ENCODE data around the gene GRK6.

GRK6 gene

GRCh38 chr5:177402271-177403043 lies 24.0 kb upstream of the GRK6 start:
- H3K9ac ChIP-seq (ENCODE audit: low read depth, low read length): no peak overlapping the region
- peaks cover 69% of the 10 kb centered on the region for H3K27me3 ChIP-seq (ENCODE audit: control insufficient read depth, insufficient read depth, low read length)
- H3K4me3 ChIP-seq (ENCODE audit: low read length): no peak overlapping the region
- no peaks in the 10 kb centered on the region for H3K9me3 ChIP-seq (replicated peaks; ENCODE audit: low read length)
- H3K4me2 ChIP-seq (ENCODE audit: low read length): peak overlapping the region; percentile 97
- no peaks in the 10 kb centered on the region for H3K36me3 ChIP-seq (ENCODE audit: insufficient read depth, low read length)
- peaks cover 38% of the 10 kb centered on the region for H3K4me1 ChIP-seq (ENCODE audit: control insufficient read depth, insufficient read depth, low read length)

DNA sequence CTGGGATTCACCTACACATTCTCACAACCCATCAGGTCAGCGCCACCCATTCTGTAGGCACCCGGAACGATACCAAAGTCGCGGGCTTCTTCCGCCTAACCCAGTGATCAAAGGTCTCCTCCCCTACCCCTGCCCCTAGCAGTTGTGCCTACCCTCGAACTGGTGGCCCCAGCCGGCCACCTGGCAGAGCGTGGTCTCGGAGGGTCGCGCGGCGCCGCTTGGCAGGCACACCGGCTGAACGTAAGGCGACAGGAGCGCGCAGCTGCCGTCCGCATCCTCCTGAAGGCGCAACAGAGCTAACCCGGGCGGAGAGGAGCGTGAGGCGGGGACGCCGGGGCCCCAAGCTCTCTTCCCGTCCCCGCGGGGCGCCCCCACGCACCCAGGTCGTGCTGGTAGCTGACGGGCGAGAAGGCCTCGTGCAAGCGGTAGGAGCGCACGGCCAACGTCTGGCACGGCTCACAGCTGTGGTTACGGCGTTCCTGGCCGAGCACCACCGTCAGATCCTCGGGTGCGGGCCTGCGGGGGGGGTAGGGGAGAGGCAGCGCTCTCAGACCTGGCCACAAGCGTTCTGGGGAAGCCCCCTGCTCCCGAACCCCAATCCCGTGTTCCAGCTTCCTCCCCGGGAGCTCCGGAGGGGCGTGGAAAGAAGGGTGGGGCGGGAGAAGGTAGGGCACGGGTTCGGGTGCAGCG lies 23.2 kb upstream of the GRK6 start:
- peak overlapping the region; percentile 63 for H3K9ac ChIP-seq (ENCODE audit: low read depth, low read length)
- peak overlapping the region; percentile 97 for H3K4me2 ChIP-seq (ENCODE audit: low read length)
- H3K36me3 ChIP-seq (ENCODE audit: insufficient read depth, low read length): no peaks in the 10 kb centered on the region
- H3K9me3 ChIP-seq (replicated peaks; ENCODE audit: low read length): no peaks in the 10 kb centered on the region
- peaks cover 67% of the 10 kb centered on the region for H3K27me3 ChIP-seq (ENCODE audit: control insufficient read depth, insufficient read depth, low read length)
- peak overlapping the region; percentile 76 for H3K4me3 ChIP-seq (ENCODE audit: low read length)
- H3K4me1 ChIP-seq (ENCODE audit: control insufficient read depth, insufficient read depth, low read length): peaks cover 38% of the 10 kb centered on the region

GRCh38 chr5:177403792-177404640 lies 22.5 kb upstream of the GRK6 start:
- Histone ChIP-seq H3K4me2 (ENCODE audit: low read length) (peak overlapping the region; percentile 97), H3K36me3 (ENCODE audit: insufficient read depth, low read length) (no peaks in the 10 kb centered on the region), H3K27me3 (ENCODE audit: control insufficient read depth, insufficient read depth, low read length) (peaks cover 65% of the 10 kb centered on the region), H3K4me3 (ENCODE audit: low read length) (peak overlapping the region; percentile 76), H3K9me3 (replicated peaks; ENCODE audit: low read length) (no peaks in the 10 kb centered on the region), H3K9ac (ENCODE audit: low read depth, low read length) (peak overlapping the region; percentile 63), H3K4me1 (ENCODE audit: control insufficient read depth, insufficient read depth, low read length) (peaks cover 38% of the 10 kb centered on the region)

DNA sequence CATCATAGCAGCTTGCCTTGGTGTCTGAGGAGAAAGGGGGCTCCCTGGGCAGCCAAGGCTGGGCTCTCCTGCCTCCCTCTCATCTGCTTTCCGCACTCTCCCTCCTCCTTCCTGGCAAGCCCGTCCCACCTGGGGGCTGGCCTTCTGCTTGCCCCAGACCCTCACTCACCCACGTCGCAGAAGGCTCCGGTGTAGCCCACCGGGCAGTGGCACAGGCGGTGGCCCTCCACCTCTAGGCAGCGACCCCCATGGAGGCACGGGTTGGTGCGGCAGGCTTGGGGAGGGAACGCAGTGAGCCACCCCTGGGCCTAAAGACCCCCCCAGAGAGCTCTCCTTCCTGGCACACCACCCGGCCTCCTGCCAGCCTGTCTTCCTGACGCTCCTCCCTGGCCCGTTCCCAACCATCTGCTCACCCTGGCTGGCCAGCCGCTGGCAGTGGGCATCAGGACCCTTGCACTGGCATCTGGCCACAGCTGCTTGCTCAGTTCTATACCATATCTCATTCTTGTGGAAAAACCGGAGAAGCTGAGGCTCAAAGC lies 21.8 kb upstream of the GRK6 start:
- Histone ChIP-seq H3K9me3 (replicated peaks; ENCODE audit: low read length) (no peaks in the 10 kb centered on the region), H3K27me3 (ENCODE audit: control insufficient read depth, insufficient read depth, low read length) (peaks cover 64% of the 10 kb centered on the region), H3K4me2 (ENCODE audit: low read length) (peak overlapping the region; percentile 97), H3K9ac (ENCODE audit: low read depth, low read length) (peak overlapping the region; percentile 63), H3K4me1 (ENCODE audit: control insufficient read depth, insufficient read depth, low read length) (peaks cover 38% of the 10 kb centered on the region), H3K36me3 (ENCODE audit: insufficient read depth, low read length) (no peaks in the 10 kb centered on the region), H3K4me3 (ENCODE audit: low read length) (peak overlapping the region; percentile 76)

- H3K27me3 ChIP-seq (ENCODE audit: control insufficient read depth, insufficient read depth, low read length): peaks cover 58% of the 10 kb centered on the region
- H3K4me1 ChIP-seq (ENCODE audit: control insufficient read depth, insufficient read depth, low read length): peaks cover 33% of the 10 kb centered on the region
- H3K9ac ChIP-seq (ENCODE audit: low read depth, low read length): no peak overlapping the region
- no peaks in the 10 kb centered on the region for H3K36me3 ChIP-seq (ENCODE audit: insufficient read depth, low read length)
- H3K9me3 ChIP-seq (replicated peaks; ENCODE audit: low read length): no peaks in the 10 kb centered on the region
- no peak overlapping the region for H3K4me2 ChIP-seq (ENCODE audit: low read length)
- no peak overlapping the region for H3K4me3 ChIP-seq (ENCODE audit: low read length)
These were observed 21.2 kb upstream of the GRK6 start for GRCh38 chr5:177405312-177405711.

DNA sequence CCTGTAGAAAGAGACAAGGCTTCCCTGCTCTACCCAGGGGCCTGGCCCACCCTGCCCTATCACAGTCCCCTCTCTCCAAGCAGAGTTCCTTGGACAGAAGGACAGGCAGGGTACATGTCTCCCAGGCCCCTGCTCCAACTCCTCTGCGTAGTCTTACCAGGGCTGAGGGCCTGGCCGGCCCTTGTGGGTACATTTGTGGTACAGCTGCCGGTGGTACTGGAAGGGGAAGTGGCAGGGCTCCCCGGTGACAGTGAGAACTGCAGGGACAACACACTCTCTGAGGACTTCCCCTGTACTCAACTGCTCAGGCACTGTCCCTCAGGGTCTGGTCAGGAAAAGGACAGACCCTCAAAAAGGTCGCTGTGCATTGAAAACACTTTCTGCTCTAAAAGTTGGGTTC lies 20.7 kb upstream of the GRK6 start:
- H3K9me3 ChIP-seq (replicated peaks; ENCODE audit: low read length): no peaks in the 10 kb centered on the region
- H3K36me3 ChIP-seq (ENCODE audit: insufficient read depth, low read length): no peaks in the 10 kb centered on the region
- H3K9ac ChIP-seq (ENCODE audit: low read depth, low read length): no peak overlapping the region
- no peak overlapping the region for H3K4me2 ChIP-seq (ENCODE audit: low read length)
- peaks cover 30% of the 10 kb centered on the region for H3K4me1 ChIP-seq (ENCODE audit: control insufficient read depth, insufficient read depth, low read length)
- H3K4me3 ChIP-seq (ENCODE audit: low read length): no peak overlapping the region
- peaks cover 53% of the 10 kb centered on the region for H3K27me3 ChIP-seq (ENCODE audit: control insufficient read depth, insufficient read depth, low read length)

- H3K4me1 ChIP-seq (ENCODE audit: control insufficient read depth, insufficient read depth, low read length): peaks cover 9% of the 10 kb centered on the region
- peaks cover 53% of the 10 kb centered on the region for H3K27me3 ChIP-seq (ENCODE audit: control insufficient read depth, insufficient read depth, low read length)
- no peak within 1 kb of the TSS for H3K4me3 ChIP-seq (ENCODE audit: low read length)
- no peak within 1 kb of the TSS for H3K4me2 ChIP-seq (ENCODE audit: low read length)
- no peaks in the 10 kb centered on the region for H3K9me3 ChIP-seq (replicated peaks; ENCODE audit: low read length)
- H3K36me3 ChIP-seq (ENCODE audit: insufficient read depth, low read length): no peaks in the 10 kb centered on the region
- H3K9ac ChIP-seq (ENCODE audit: low read depth, low read length): no peak within 1 kb of the TSS
These were observed 17.3 kb upstream of the GRK6 start, which contains the start of gene F12 for GRCh38 chr5:177409043-177409801. F12 (minus strand) TSS chr5:177409564; CDS start chr5:177409527, 37 bp downstream.

- H3K4me3 ChIP-seq (ENCODE audit: low read length): no peak overlapping the region
- H3K9ac ChIP-seq (ENCODE audit: low read depth, low read length): no peak overlapping the region
- no peaks in the 10 kb centered on the region for H3K9me3 ChIP-seq (replicated peaks; ENCODE audit: low read length)
- H3K4me1 ChIP-seq (ENCODE audit: control insufficient read depth, insufficient read depth, low read length): no peaks in the 10 kb centered on the region
- no peak overlapping the region for H3K4me2 ChIP-seq (ENCODE audit: low read length)
- no peaks in the 10 kb centered on the region for H3K36me3 ChIP-seq (ENCODE audit: insufficient read depth, low read length)
- peaks cover 47% of the 10 kb centered on the region for H3K27me3 ChIP-seq (ENCODE audit: control insufficient read depth, insufficient read depth, low read length)
These were observed 15.9 kb upstream of the GRK6 start for GRCh38 chr5:177410575-177410974.

- no peaks in the 10 kb centered on the region for H3K36me3 ChIP-seq (ENCODE audit: insufficient read depth, low read length)
- H3K4me1 ChIP-seq (ENCODE audit: control insufficient read depth, insufficient read depth, low read length): no peaks in the 10 kb centered on the region
- peaks cover 38% of the 10 kb centered on the region for H3K27me3 ChIP-seq (ENCODE audit: control insufficient read depth, insufficient read depth, low read length)
- H3K4me2 ChIP-seq (ENCODE audit: low read length): no peak overlapping the region
- H3K9me3 ChIP-seq (replicated peaks; ENCODE audit: low read length): no peaks in the 10 kb centered on the region
- no peak overlapping the region for H3K4me3 ChIP-seq (ENCODE audit: low read length)
- H3K9ac ChIP-seq (ENCODE audit: low read depth, low read length): no peak overlapping the region
These were observed 13.8 kb upstream of the GRK6 start for GRCh38 chr5:177412603-177413233.

- Histone ChIP-seq H3K4me1 (ENCODE audit: control insufficient read depth, insufficient read depth, low read length) (no peaks in the 10 kb centered on the region), H3K27me3 (ENCODE audit: control insufficient read depth, insufficient read depth, low read length) (peaks cover 30% of the 10 kb centered on the region), H3K4me2 (ENCODE audit: low read length) (no peak overlapping the region), H3K36me3 (ENCODE audit: insufficient read depth, low read length) (no peaks in the 10 kb centered on the region), H3K4me3 (ENCODE audit: low read length) (no peak overlapping the region), H3K9ac (ENCODE audit: low read depth, low read length) (no peak overlapping the region), H3K9me3 (replicated peaks; ENCODE audit: low read length) (no peaks in the 10 kb centered on the region)
These were observed 12.0 kb upstream of the GRK6 start for GRCh38 chr5:177414481-177414880.

Data from skeletal muscle satellite cell (primary cell).